Left renal pelvis (tissue), 4 donors: ENCODE results near the gene DGCR8. TPM values are rescaled to one million over a fixed set of nuclear protein-coding genes. Genes with fewer than 3 reads are reported as not detected.

Experiments used
- DNase-seq, 4 donors: peaks; one replicate each; pipeline ENCODE4 v3.0.0-alpha.2; 2013; ENCODE audit warnings: low read depth in 4 of 4, low spot score in 3 of 4
- polyA plus RNA-seq, 4 donors: library from polyadenylated mRNA; unstranded; fragments of 120-200 nt; gene quantifications; one replicate each; pipeline ENCODE4 v1.2.1, GENCODE V29; 2013; ENCODE audit not compliant: insufficient read length in 4 of 4

The DGCR8 gene
- polyA plus RNA-seq, 4 donors: 29.6 to 62.1 (median 44.5) TPM

- no peak for DNase-seq
These were observed 27.5 kb upstream of the DGCR8 start for GRCh38 chr22:20052309-20053259.

- no peak for DNase-seq
These were observed 26.5 kb upstream of the DGCR8 start for GRCh38 chr22:20053407-20054033.

GRCh38 chr22:20054034-20054427, 26.0 kb upstream of the DGCR8 start:
- DNase-seq: no peak

DNA sequence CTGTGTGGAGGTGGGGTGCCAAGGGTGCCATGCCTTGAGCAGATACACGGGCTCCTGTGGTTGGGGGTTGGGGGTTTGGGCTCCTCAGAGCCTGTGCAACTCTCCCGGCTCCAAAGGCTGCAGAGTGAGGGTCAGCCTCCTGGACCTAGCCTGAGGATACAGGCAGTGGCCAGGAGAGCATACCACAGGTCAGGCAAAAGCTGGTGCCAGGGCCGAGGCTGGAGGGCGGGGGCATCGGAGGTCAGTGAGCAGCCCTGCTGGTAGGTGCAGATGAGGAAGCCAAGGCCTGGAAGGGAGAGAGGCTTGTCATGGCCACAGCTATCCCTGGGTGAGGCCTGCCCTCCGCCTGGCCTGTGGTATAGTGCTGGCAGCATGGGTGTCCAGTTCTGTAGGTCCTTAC, 25.6 kb upstream of the DGCR8 start:
- DNase-seq: no peak

DNA sequence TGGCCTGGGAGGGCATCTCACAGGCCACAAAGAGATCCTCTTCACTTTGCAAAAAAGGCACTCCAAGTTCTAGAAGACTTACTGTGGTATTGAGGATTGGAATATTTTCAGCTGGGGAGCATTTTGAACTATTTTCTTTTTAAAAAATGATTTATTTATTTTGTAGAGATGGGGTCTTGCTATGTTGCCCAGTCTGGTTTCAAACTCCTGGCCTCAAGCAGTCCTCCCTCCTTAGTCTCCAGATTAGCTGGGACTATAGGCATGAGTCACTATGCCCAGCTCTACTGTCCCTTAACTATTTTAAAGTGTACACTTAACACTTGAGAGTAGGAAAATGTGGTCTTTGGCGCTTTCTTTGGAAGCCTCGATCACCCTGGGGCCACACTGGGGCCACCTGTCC, 24.9 kb upstream of the DGCR8 start:
- no peak for DNase-seq

DNA sequence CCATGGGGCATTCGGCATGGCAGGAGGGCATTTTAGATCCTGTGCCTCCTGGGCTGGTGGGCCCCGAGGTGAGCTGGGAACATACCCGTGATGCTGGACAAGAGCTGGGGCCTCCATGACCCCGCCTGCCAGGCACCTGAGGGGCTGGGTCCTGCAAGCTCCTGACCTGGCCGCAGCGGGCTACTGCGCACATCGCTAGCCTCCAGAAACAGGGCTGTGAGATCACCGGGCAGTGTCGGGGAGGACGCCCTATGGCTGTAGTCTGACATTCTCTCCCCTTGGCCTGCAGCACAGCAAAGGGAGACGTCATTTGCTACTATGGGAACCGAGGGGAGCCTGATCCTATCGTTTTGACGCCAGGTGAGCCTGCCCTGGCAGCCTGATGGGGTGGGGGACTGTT, 24.4 kb upstream of the DGCR8 start:
- DNase-seq: no peak

DNA sequence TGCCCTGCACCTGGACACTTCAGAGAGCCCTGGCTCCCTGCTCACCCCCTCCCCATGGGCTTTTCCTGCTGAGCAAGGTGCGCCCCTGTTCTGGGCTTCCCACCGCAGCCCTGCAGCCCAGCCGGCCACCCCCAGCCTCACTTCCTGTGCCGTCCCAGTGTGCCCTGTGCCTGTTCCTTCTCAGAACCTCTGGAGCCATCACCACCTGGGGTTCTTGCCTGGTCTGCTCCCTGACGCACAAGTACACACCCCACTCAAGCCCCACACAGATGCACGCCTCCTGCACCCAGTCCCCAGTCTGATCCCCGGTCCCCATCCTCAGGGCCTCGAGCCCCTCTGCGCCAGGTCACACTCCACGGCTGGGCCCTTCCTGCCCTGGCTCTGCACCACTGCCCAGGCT, 23.9 kb upstream of the DGCR8 start:
- DNase-seq: no peak

DNA sequence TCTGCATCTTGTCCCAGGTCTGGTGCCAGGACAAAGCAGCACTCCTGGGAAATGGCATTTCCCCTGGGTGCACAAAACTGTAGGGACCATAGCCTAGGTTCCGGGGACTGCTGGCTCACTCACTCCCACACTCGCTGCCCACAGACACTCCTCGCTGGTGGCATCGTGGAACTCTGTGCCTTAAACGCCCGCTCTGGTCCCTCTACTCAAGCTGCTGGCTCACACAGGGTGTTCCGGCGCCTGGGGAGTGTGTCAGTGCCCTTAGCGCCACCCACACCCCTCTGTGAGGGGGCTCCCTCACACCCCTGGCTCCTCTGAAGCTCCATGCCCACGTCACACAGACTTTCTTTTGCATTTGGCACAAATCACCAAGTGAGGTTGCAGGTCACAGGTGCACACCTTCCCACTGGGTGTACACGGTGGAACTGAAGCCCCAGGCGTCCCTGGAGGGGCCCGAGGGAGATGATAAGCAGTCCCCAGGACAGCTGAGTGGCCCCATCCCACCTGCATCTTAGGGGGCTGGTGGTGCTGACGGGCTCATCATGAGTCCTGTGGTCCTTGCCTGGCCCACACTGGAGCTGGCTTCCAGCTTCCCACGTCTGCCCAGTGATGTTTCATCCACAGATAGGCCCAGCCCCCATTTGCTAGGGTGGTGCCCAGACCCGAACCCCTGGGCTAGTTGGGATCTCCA, 23.2 kb upstream of the DGCR8 start:
- DNase-seq: no peak

DNA sequence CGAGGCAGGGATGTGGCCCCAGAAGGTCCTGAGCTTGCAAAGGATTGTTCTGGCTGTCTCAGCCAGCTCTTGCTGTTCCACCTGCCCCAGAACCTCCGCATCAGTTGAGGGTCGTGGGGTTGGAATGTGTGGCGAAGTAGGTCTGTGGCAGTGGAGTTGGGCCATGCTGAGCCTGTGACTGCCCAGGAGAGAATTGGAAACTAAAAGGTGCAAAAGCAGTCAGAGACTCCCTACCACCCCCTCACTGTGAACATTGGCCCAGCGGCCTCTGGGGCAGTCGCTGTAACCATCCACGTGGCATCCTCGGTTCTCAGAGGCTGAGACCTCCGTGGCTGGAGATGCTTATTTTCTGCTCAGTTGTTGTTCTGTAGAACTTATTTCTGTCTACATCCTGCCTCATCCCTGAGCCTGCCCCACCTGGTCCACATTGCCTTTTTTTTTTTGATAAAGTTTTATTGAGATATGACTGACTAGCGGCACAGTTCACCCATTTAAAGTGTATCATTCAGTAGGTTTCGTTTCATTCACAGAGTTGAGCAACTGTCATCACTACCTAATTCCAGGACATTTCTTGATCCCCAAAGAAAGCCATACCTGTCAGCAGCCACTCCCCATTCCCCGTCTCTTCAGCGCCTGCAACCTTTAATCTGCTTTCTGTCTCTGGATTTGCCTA, 22.3 kb upstream of the DGCR8 start:
- no peak for DNase-seq

- DNase-seq: no peak
These were observed 20.9 kb upstream of the DGCR8 start for GRCh38 chr22:20058989-20059770.

DNA sequence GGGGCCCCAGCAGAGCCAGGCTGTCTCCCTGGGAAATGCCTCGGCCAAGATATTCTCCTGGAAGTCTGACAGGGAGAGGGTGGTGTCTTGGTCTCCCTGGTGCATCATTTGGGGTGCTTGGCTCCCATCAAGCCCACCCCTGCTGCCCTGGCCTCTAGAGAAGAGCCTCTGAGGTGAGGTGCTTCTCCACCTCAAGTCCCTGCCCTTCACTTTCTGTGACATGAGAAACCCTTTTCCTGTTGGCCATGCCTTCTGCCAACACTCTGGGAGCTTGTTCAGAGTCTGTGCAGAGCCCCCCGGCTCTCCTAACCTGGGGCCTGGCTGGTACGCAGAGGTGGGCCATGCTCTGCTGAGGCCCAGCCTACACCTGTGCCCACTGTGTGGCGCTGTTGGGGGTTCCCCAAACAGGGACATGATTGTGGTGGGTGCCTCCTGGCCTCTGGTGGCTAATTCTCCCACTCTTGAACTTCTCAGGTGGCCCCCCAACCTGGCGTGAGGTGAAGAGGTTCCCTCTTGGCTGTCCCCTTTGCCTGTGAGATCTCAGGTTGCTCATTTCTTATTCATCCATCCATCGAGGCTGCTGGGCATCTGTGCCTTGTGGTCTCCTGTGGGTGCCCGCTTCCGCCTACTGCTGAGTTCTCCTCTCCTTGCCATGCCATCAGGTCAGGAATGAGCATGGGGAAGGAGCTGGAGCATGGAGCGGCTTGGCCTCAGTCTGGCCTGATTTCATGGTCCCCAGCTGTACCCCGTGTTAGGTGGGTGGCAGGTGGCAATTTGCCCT, 19.2 kb upstream of the DGCR8 start:
- DNase-seq: no peak

GRCh38 chr22:20061481-20061861, 18.6 kb upstream of the DGCR8 start:
- no peak for DNase-seq

DNA sequence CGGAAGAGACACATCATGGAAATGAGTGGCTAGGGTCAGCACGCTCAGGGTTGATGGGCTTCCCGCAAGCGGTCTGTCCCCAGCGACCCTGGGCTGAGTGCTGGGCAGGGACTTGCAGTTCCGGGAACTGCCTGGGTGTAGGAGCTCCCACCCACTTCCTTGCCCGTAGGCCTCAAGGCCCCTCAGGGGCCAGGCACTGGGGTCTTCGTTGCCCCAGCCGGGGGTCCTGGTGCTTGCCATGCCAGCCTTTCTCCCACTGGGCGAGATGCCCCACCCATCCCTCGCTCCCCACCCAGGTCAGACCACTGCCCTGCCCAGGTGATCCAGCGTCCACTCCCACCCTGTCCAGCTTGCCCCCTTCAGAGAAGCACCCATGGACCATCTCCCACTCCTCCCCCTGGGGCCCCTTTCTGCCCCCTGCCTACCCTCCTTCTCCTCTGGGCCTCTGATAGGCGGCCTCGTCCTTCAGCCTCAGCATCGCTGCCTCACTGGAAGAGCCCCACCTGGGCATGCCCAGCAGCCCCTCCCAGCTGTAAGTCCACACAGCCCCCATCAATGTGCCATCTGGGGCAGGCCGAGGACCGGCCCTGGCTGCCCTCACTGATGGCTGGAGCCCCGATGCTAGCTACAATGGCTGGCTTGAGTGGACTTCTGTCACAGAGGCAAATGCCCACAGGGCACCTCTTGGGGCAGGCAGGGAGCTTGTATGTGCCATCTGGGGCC, 17.8 kb upstream of the DGCR8 start:
- no peak for DNase-seq

GRCh38 chr22:20062766-20063083, 17.3 kb upstream of the DGCR8 start:
- DNase-seq: no peak

- DNase-seq: no peak
These were observed 16.5 kb upstream of the DGCR8 start for GRCh38 chr22:20063271-20064139.

DNA sequence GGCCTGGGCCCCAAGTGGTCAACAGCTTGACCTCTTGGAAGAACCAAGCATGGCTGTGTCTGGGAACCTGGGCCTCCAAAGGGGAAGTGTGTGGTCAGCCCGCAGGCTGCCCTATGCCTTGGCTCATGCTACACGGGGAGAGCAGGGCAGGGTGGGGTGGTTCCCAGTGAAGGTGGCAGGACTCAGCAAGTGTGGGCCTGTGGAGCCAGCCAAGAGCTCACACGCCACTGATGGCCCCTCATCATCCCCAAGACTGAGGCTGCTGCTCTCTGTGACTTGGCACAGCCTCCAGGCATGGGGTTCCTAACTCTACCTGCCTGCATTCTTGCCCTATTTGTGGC, 15.9 kb upstream of the DGCR8 start:
- DNase-seq: no peak

DNA sequence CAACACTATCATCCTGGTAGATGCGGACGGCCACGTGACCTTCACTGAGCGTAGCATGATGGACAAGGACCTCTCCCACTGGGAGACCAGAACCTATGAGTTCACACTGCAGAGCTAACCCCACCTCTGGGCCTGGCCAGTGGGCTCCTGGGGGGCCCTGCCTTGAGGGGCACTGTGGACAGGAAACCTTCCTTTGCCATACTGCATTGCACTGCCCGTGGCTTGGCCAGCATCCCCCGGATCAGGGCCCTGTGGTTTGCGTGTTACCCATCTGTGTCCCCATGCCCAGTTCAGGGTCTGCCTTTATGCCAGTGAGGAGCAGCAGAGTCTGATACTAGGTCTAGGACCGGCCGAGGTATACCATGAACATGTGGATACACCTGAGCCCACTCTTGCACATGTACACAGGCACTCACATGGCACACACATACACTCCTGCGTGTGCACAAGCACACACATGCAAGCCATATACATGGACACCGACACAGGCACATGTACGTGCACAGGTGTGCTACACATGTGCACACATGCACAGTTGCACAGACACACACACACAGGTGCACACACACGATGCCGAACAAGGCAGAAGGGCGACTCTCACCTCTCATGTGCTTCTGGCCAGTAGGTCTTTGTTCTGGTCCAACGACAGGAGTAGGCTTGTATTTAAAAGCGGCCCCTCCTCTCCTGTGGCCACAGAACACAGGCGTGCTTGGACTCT, 15.3 kb upstream of the DGCR8 start:
- no peak for DNase-seq
